ENCODE measurements around the gene FERMT2. TPM values are rescaled to one million over a fixed set of nuclear protein-coding genes. Genes with fewer than 3 reads are reported as not detected.

The FERMT2 gene
- total and polyA plus RNA-seq, 7 experiments from 2014 or later: 0.13 to 0.58 (median 0.33) TPM; not detected in 3

DNA sequence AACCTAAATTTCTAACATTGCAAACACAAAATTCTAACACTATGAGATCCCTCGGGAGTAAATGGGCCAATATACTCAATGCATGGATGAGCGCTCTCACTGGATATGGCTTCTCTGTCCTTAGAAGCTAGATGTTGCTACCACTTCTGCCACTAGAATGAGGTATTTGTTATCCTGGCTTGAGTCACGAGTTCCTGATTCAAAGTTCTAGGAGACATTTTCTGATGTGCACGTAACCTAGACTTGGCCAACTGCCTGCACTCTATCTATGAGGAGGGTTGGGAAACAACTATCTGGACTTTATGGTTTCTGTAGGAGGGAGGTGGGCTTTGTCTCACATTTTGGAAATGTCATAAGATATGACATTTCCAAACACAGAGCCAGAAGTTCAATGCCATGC lies 37.6 kb downstream of the FERMT2 start:
- intact Hi-C loops (cut with micrococcal nuclease): loop anchor here in 1 of 2 donors (10.0 kb wide), 1 partner anchor 142 kb away; no protein-coding TSS in a partner anchor
- Histone ChIP-seq H3K27me3 (ENCODE audit: control insufficient read depth in 2 of 2, insufficient read depth in 2 of 2, low read length in 2 of 2) (no peaks in the 10 kb centered on the region), H3K36me3 (ENCODE audit: control insufficient read depth in 2 of 3, insufficient read depth in 3 of 3, low read length in 3 of 3) (no peaks in the 10 kb centered on the region), H3K4me1 (ENCODE audit: control insufficient read depth in 2 of 2, insufficient read depth in 2 of 2, low read length in 2 of 2) (peaks cover 6 to 7% of the 10 kb centered on the region in 2 donors), H3K27ac (ENCODE audit: low read depth, low read length) (no peak overlapping the region), H3K4me3 (ENCODE audit: low read length) (no peak overlapping the region), H3K9me3 (ENCODE audit: control insufficient read depth in 2 of 3, low read length in 3 of 3) (no peaks in the 10 kb centered on the region)
- H3K4me3 Mint-ChIP-seq: no peak overlapping the region
- H3K9me3 Mint-ChIP-seq: no peaks in the 10 kb centered on the region
- CTCF ChIA-PET: no interaction called here
- H3K4me1 Mint-ChIP-seq: peaks cover 7 to 19% (median 14%) of the 10 kb centered on the region in 7 donors
- DNase-seq: no peak
- ATAC-seq: no peak
- POLR2A ChIA-PET: interaction anchor here (1.2 kb wide), 1 partner anchor 23 kb away, joined by 3 read pairs; no protein-coding TSS in a partner anchor
- H3K27me3 Mint-ChIP-seq: peaks cover 0 to 9% (median 0%) of the 10 kb centered on the region in 5 donors
- H3K36me3 Mint-ChIP-seq: peaks cover 0 to 2% (median 0%) of the 10 kb centered on the region in 5 donors
- peak overlapping the region in 1 of 9 donors; percentile 63 for H3K27ac Mint-ChIP-seq

DNA sequence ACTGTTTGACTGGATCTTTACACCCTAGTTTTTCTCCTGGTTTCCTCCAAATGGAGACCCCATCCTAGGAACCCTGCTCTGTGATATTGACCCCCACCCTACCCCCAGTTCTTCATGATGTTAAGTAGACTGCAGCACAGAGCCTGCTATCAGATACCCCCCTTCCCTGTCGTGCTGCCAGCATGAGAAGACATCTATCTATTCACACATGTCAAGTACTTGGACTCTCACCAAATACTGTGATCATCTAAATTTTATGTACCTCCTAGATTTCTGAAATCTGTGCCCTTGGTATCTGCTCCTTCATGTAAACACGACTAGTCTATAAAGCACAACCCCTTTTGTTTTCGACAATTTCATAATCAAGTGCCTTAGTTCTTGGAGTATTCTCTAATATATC lies 38.9 kb downstream of the FERMT2 start:
- peaks cover 0 to 15% (median 0%) of the 10 kb centered on the region in 5 donors for H3K27me3 Mint-ChIP-seq
- no peak overlapping the region for H3K4me3 ChIP-seq (ENCODE audit: low read length)
- H3K4me1 ChIP-seq (ENCODE audit: control insufficient read depth in 2 of 2, insufficient read depth in 2 of 2, low read length in 2 of 2): no peaks in the 10 kb centered on the region
- POLR2A ChIA-PET: no interaction called here
- no peaks in the 10 kb centered on the region for H3K27me3 ChIP-seq (ENCODE audit: control insufficient read depth in 2 of 2, insufficient read depth in 2 of 2, low read length in 2 of 2)
- no peaks in the 10 kb centered on the region for H3K9me3 ChIP-seq (ENCODE audit: control insufficient read depth in 2 of 3, low read length in 3 of 3)
- intact Hi-C loops (cut with micrococcal nuclease): loop anchor here in 1 of 2 donors (10.0 kb wide), 1 partner anchor 143 kb away; no protein-coding TSS in a partner anchor
- CTCF ChIA-PET: interaction anchor here (0.6 to 1.2 kb wide), 2 partner anchors 10 to 168 kb away, joined by 7 to 9 read pairs; no protein-coding TSS in a partner anchor
- no peaks in the 10 kb centered on the region for H3K9me3 Mint-ChIP-seq
- H3K36me3 Mint-ChIP-seq: peaks cover 0 to 2% (median 0%) of the 10 kb centered on the region in 5 donors
- DNase-seq: no peak
- ATAC-seq: no peak
- H3K36me3 ChIP-seq (ENCODE audit: control insufficient read depth in 2 of 3, insufficient read depth in 3 of 3, low read length in 3 of 3): no peaks in the 10 kb centered on the region
- H3K4me3 Mint-ChIP-seq: no peak overlapping the region
- H3K27ac Mint-ChIP-seq: no peak overlapping the region
- peaks cover 0 to 6% (median 1%) of the 10 kb centered on the region in 7 donors for H3K4me1 Mint-ChIP-seq
- H3K27ac ChIP-seq (ENCODE audit: low read depth, low read length): no peak overlapping the region

DNA sequence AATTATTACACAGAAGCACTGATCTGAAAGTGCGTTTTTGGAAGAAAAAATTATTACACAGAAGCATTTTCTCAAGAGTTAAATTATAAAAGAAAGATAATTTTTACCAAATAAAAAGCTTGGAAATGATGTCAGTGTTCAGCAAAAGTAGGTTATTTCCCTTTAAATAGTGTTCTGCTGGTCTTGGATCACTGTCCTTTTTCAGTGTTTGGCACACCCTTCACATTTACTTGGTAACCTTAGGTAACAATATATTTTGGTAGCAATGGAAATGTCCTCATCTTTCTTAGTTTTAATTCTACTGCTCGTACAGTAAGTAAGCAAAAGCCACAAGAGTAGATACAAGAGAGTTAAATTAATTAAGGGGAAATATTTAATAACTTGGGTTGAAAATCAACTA lies 40.3 kb downstream of the FERMT2 start:
- intact Hi-C loops (cut with micrococcal nuclease): loop anchor here in 1 of 2 donors (10.0 kb wide), 1 partner anchor 144 kb away; no protein-coding TSS in a partner anchor
- no peak for DNase-seq
- H3K27ac Mint-ChIP-seq: no peak overlapping the region
- peaks cover 0 to 22% (median 0%) of the 10 kb centered on the region in 5 donors for H3K27me3 Mint-ChIP-seq
- H3K9me3 Mint-ChIP-seq: no peaks in the 10 kb centered on the region
- POLR2A ChIA-PET: no interaction called here
- H3K36me3 Mint-ChIP-seq: no peaks in the 10 kb centered on the region
- peaks cover 0 to 2% (median 0%) of the 10 kb centered on the region in 7 donors for H3K4me1 Mint-ChIP-seq
- no peak overlapping the region for H3K27ac ChIP-seq (ENCODE audit: low read depth, low read length)
- no peaks in the 10 kb centered on the region for H3K9me3 ChIP-seq (ENCODE audit: control insufficient read depth in 2 of 3, low read length in 3 of 3)
- H3K4me3 Mint-ChIP-seq: no peak overlapping the region
- ATAC-seq: no peak
- no peaks in the 10 kb centered on the region for H3K4me1 ChIP-seq (ENCODE audit: control insufficient read depth in 2 of 2, insufficient read depth in 2 of 2, low read length in 2 of 2)
- CTCF ChIA-PET: interaction anchor here (0.6 to 1.2 kb wide), 2 partner anchors 11 to 62 kb away, joined by 7 read pairs; no protein-coding TSS in a partner anchor
- no peaks in the 10 kb centered on the region for H3K27me3 ChIP-seq (ENCODE audit: control insufficient read depth in 2 of 2, insufficient read depth in 2 of 2, low read length in 2 of 2)
- no peaks in the 10 kb centered on the region for H3K36me3 ChIP-seq (ENCODE audit: control insufficient read depth in 2 of 3, insufficient read depth in 3 of 3, low read length in 3 of 3)
- no peak overlapping the region for H3K4me3 ChIP-seq (ENCODE audit: low read length)

DNA sequence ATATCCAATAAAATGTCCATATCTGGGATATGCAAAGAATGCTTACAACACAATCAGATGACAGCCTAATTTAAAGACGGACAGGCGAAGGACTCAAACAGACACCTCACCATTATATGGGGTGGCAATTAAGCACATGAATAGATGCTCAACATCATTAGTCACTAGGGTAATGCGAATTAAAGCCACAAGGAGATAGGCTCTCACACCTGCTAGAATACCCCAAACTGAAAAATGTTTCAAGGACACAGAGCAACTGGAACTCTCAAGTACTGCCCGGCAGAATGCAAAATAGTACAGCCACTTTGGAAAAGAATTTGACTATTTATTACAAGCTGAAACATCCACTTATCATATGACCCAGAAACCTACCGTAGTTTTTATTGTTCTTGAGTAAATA lies 42.9 kb downstream of the FERMT2 start:
- no peaks in the 10 kb centered on the region for H3K27me3 ChIP-seq (ENCODE audit: control insufficient read depth in 2 of 2, insufficient read depth in 2 of 2, low read length in 2 of 2)
- no peak overlapping the region for H3K4me3 ChIP-seq (ENCODE audit: low read length)
- Mint-ChIP-seq H3K27ac (no peak overlapping the region), H3K4me3 (no peak overlapping the region), H3K36me3 (peaks cover 0 to 3% (median 0%) of the 10 kb centered on the region in 5 donors), H3K27me3 (peaks cover 0 to 31% (median 0%) of the 10 kb centered on the region in 5 donors), H3K9me3 (peaks cover 0 to 1% (median 0%) of the 10 kb centered on the region in 11 donors), H3K4me1 (peaks cover 0 to 2% (median 0%) of the 10 kb centered on the region in 7 donors)
- H3K36me3 ChIP-seq (ENCODE audit: control insufficient read depth in 2 of 3, insufficient read depth in 3 of 3, low read length in 3 of 3): no peaks in the 10 kb centered on the region
- H3K4me1 ChIP-seq (ENCODE audit: control insufficient read depth in 2 of 2, insufficient read depth in 2 of 2, low read length in 2 of 2): no peaks in the 10 kb centered on the region
- ATAC-seq (no peak), DNase-seq (no peak)
- H3K27ac ChIP-seq (ENCODE audit: low read depth, low read length): no peak overlapping the region
- POLR2A ChIA-PET: no interaction called here
- H3K9me3 ChIP-seq (ENCODE audit: control insufficient read depth in 2 of 3, low read length in 3 of 3): no peaks in the 10 kb centered on the region
- intact Hi-C loops (cut with micrococcal nuclease): no loop called here
- CTCF ChIA-PET: no interaction called here

DNA sequence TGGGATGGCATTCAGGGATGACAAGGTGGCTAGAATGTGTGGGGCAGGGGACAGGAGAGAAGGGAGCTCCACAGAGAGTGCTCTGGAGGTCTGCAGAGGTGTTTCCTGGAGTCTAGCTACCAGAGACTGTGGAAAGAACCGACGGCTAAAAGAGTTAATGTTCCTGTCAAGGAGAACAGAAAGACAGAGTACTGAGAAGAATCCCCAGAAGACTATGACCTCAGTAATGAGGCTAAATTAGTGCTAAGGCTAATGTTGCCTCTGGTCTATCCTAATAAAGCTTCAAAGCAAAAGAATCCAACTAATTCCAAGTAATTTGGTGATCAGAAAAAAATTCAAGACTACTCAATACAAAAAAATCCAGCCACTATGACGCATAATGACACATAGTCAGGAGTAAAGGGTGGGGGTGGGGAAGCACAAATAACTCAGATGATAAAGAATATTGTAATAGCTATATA lies 44.7 kb downstream of the FERMT2 start:
- Histone ChIP-seq H3K27ac (ENCODE audit: low read depth, low read length) (no peak overlapping the region), H3K27me3 (ENCODE audit: control insufficient read depth in 2 of 2, insufficient read depth in 2 of 2, low read length in 2 of 2) (no peaks in the 10 kb centered on the region), H3K9me3 (ENCODE audit: control insufficient read depth in 2 of 3, low read length in 3 of 3) (no peaks in the 10 kb centered on the region), H3K4me1 (ENCODE audit: control insufficient read depth in 2 of 2, insufficient read depth in 2 of 2, low read length in 2 of 2) (no peaks in the 10 kb centered on the region), H3K36me3 (ENCODE audit: control insufficient read depth in 2 of 3, insufficient read depth in 3 of 3, low read length in 3 of 3) (no peaks in the 10 kb centered on the region), H3K4me3 (ENCODE audit: low read length) (no peak overlapping the region)
- Mint-ChIP-seq H3K36me3 (peaks cover 0 to 3% (median 0%) of the 10 kb centered on the region in 5 donors), H3K27ac (no peak overlapping the region), H3K4me1 (peaks cover 0 to 2% (median 0%) of the 10 kb centered on the region in 7 donors), H3K27me3 (peaks cover 0 to 31% (median 0%) of the 10 kb centered on the region in 5 donors), H3K9me3 (peaks cover 0 to 3% (median 0%) of the 10 kb centered on the region in 11 donors), H3K4me3 (no peak overlapping the region)
- ChIA-PET POLR2A (no interaction called here), CTCF (interaction anchor here (0.6 kb wide), 1 partner anchor 285 kb away, joined by 4 read pairs; no protein-coding TSS in a partner anchor)
- ATAC-seq: no peak
- intact Hi-C loops (cut with micrococcal nuclease): no loop called here
- no peak for DNase-seq

DNA sequence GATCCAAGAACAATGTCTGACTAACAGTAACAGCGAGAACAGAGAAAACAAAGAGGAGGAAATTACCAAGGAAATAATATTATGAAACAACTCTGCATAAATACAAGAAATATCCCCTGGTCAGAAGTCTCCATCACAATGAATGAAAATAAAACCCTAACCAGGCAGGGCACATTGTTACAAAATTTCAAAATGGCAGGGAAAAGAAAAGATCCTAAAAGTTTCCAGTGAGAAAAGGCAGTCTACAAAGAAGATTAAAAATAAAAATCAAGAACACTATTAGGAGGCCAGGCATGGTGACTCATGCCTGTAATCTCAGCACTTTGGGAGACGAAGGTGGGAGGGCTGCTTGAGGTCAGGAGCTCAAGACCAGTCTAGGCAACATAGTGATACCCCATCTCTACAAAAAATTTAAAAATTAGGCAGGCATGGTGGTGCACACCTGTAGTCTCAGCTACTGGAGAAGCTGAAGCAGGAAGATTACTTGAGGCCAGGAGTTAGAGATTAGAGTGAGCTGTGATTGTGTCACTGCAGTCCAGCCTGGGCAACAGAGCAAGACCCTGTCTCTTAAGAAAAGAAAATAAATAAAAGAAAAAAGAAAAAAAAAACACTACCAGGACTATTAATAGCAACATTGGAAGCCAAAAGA lies 47.8 kb downstream of the FERMT2 start:
- Histone ChIP-seq H3K27me3 (ENCODE audit: control insufficient read depth in 2 of 2, insufficient read depth in 2 of 2, low read length in 2 of 2) (no peaks in the 10 kb centered on the region), H3K36me3 (ENCODE audit: control insufficient read depth in 2 of 3, insufficient read depth in 3 of 3, low read length in 3 of 3) (no peaks in the 10 kb centered on the region), H3K9me3 (ENCODE audit: control insufficient read depth in 2 of 3, low read length in 3 of 3) (no peaks in the 10 kb centered on the region), H3K27ac (ENCODE audit: low read depth, low read length) (no peak overlapping the region), H3K4me1 (ENCODE audit: control insufficient read depth in 2 of 2, insufficient read depth in 2 of 2, low read length in 2 of 2) (no peaks in the 10 kb centered on the region), H3K4me3 (ENCODE audit: low read length) (no peak overlapping the region)
- peaks cover 0 to 3% (median 0%) of the 10 kb centered on the region in 11 donors for H3K9me3 Mint-ChIP-seq
- DNase-seq (no peak), ATAC-seq (no peak)
- ChIA-PET POLR2A (no interaction called here), CTCF (no interaction called here)
- peak overlapping the region in 1 of 9 donors; percentile 28 for H3K27ac Mint-ChIP-seq
- intact Hi-C loops (cut with micrococcal nuclease): no loop called here
- peaks cover 0 to 2% (median 0%) of the 10 kb centered on the region in 7 donors for H3K4me1 Mint-ChIP-seq
- peaks cover 0 to 20% (median 0%) of the 10 kb centered on the region in 5 donors for H3K27me3 Mint-ChIP-seq
- no peak overlapping the region for H3K4me3 Mint-ChIP-seq
- H3K36me3 Mint-ChIP-seq: peaks cover 0 to 3% (median 0%) of the 10 kb centered on the region in 5 donors
